ENCODE measurements around the gene PURA.

The PURA gene

GRCh38 chr5:140113699-140114263 lies at the start of gene PURA:
PURA (plus strand) TSS chr5:140114109; CDS start chr5:140114182, 73 bp downstream.
- peak; percentile 94 for DNase-seq

- no peak for DNase-seq
These were observed 41.1 kb upstream of the PURA start for GRCh38 chr5:140072812-140073211.

- no peak for DNase-seq
These were observed 40.6 kb upstream of the PURA start for GRCh38 chr5:140073296-140073695.

- DNase-seq: no peak
These were observed 38.5 kb upstream of the PURA start for GRCh38 chr5:140075371-140075770.

- DNase-seq: no peak
These were observed 37.8 kb upstream of the PURA start for GRCh38 chr5:140076142-140076541.

GRCh38 chr5:140076788-140077187 lies 37.1 kb upstream of the PURA start:
- no peak for DNase-seq

GRCh38 chr5:140083120-140083519 lies 30.8 kb upstream of the PURA start:
- no peak for DNase-seq

GRCh38 chr5:140083650-140084049 lies 30.3 kb upstream of the PURA start:
- DNase-seq: no peak

GRCh38 chr5:140084541-140084940 lies 29.4 kb upstream of the PURA start:
- DNase-seq: no peak

- DNase-seq: no peak
These were observed 23.7 kb upstream of the PURA start for GRCh38 chr5:140090251-140090650.

- DNase-seq: no peak
These were observed 20.7 kb upstream of the PURA start for GRCh38 chr5:140093179-140093578.

GRCh38 chr5:140093866-140094265 lies 20.0 kb upstream of the PURA start:
- DNase-seq: no peak

GRCh38 chr5:140094889-140095288 lies 19.0 kb upstream of the PURA start:
- DNase-seq: no peak

GRCh38 chr5:140101179-140101578 lies 12.7 kb upstream of the PURA start:
- no peak for DNase-seq

- DNase-seq: no peak
These were observed 10.8 kb upstream of the PURA start for GRCh38 chr5:140103154-140103553.

GRCh38 chr5:140104100-140104499 lies 9.8 kb upstream of the PURA start:
- no peak for DNase-seq

- no peak for DNase-seq
These were observed 7.8 kb upstream of the PURA start for GRCh38 chr5:140106101-140106500.

GRCh38 chr5:140106805-140107311 lies 7.1 kb upstream of the PURA start:
- no peak for DNase-seq

- peak; percentile 93 for DNase-seq
These were observed 6.4 kb upstream of the PURA start for GRCh38 chr5:140107312-140108092.

- peak; percentile 9 for DNase-seq
These were observed 5.6 kb upstream of the PURA start for GRCh38 chr5:140108093-140109017.

GRCh38 chr5:140109018-140109758 lies 4.7 kb upstream of the PURA start:
- no peak for DNase-seq
